HEK293 (cell line): Measurements from ENCODE around the gene OR8D1.

ENCODE experiments used
- CTCF ChIA-PET: fragments of 350-600 bp; formaldehyde crosslinking; extraction: SDS; loops from one replicate; lab custom pipeline; 2021; ENCODE audit warnings: antibody characterized with exemption; lab: Yijun Ruan, JAX
- POLR2A ChIA-PET: fragments of 300-600 bp; formaldehyde crosslinking; extraction: SDS; loops from one replicate; lab custom pipeline; 2020; ENCODE audit warnings: antibody characterized with exemption, inconsistent platforms; lab: Yijun Ruan, JAX
- H3K27ac ChIP-seq: fragments of 200-500 bp; sonication (Bioruptor generic); 2 replicates; pipeline ENCODE4 v1.5.1; 2014; ENCODE audit warnings: low read depth, low read length, control low read depth, inconsistent platforms; ENCODE audit errors: extremely low read depth
- H3K36me3 ChIP-seq, 2 experiments: fragments of 200-500 bp in 1 of 2; sonication (Bioruptor generic) in 1 of 2; 1 replicate in 1 of 2; 2 replicates in 1 of 2; pipeline ENCODE4 v1.5.1; 2014 to 2017; ENCODE audit warnings: inconsistent platforms in 2 of 2, low read length in 2 of 2; ENCODE audit not compliant: control insufficient read depth in 2 of 2, insufficient read depth in 1 of 2
- H3K4me1 ChIP-seq: fragments of 200-500 bp; sonication (Bioruptor generic); 2 replicates; pipeline ENCODE4 v1.5.1; 2014; ENCODE audit warnings: mild to moderate bottlenecking, low read length, inconsistent platforms; ENCODE audit not compliant: control insufficient read depth, insufficient read depth
- H3K4me3 ChIP-seq: 2 replicates; pipeline ENCODE4 v1.5.1; 2011; ENCODE audit warnings: low read depth, mild to moderate bottlenecking, control low read depth, low read length, moderate library complexity
- H3K9me3 ChIP-seq: fragments of 200-500 bp; sonication (Bioruptor generic); 2 replicates; pipeline ENCODE4 v1.5.1; 2014; ENCODE audit warnings: low read depth, low read length, inconsistent platforms; ENCODE audit not compliant: control insufficient read depth, insufficient read depth
- BCL11A ChIP-seq: fragments of 450-650 bp; formaldehyde crosslinking; IDR thresholded peaks from 2 replicates; pipeline ENCODE4 v1.5.1; 2016; ENCODE audit warnings: low read depth, missing biosample characterization, missing genetic modification characterization
- HOXA7 ChIP-seq: sonication (generic); formaldehyde crosslinking; IDR thresholded peaks from 2 replicates; pipeline ENCODE4 v1.8.1; 2022; ENCODE audit warnings: missing genetic modification reagents, borderline replicate concordance
- HOXD13 ChIP-seq: sonication (generic); formaldehyde crosslinking; IDR thresholded peaks from 2 replicates; pipeline ENCODE4 v1.8.0; 2022; ENCODE audit warnings: missing genetic modification reagents, borderline replicate concordance
- KLF7 ChIP-seq: fragments of 450-650 bp; formaldehyde crosslinking; IDR thresholded peaks from 2 replicates; pipeline ENCODE4 v1.5.1; 2016; ENCODE audit warnings: missing biosample characterization, missing genetic modification characterization, borderline replicate concordance
- MZF1 ChIP-seq: fragments of 450-650 bp; formaldehyde crosslinking; IDR thresholded peaks from 2 replicates; pipeline ENCODE4 v1.5.1; 2017; ENCODE audit warnings: missing biosample characterization, missing genetic modification characterization, borderline replicate concordance
- REPIN1 ChIP-seq: fragments of 450-650 bp; formaldehyde crosslinking; IDR thresholded peaks from 2 replicates; pipeline ENCODE4 v1.5.1; 2017; ENCODE audit warnings: missing biosample characterization, missing genetic modification characterization, low read depth
- TRIM28 ChIP-seq: IDR thresholded peaks from 2 replicates; pipeline ENCODE4 v1.6.1; 2011; ENCODE audit warnings: low read length, control low read depth, borderline replicate concordance
- ZBTB20 ChIP-seq: fragments of 450-650 bp; formaldehyde crosslinking; IDR thresholded peaks from 2 replicates; pipeline ENCODE4 v1.5.1; 2016; ENCODE audit warnings: missing biosample characterization, missing genetic modification characterization
- ZBTB21 ChIP-seq: fragments of 450-650 bp; formaldehyde crosslinking; IDR thresholded peaks from 2 replicates; pipeline ENCODE4 v1.5.1; 2017; ENCODE audit warnings: missing biosample characterization, missing genetic modification characterization
- ZFHX2 ChIP-seq: fragments of 450-650 bp; formaldehyde crosslinking; conservative IDR thresholded peaks from 2 replicates; pipeline ENCODE4 v1.5.1; 2016; ENCODE audit warnings: missing biosample characterization, missing genetic modification characterization
- ZNF146 ChIP-seq: fragments of 450-650 bp; formaldehyde crosslinking; IDR thresholded peaks from 2 replicates; pipeline ENCODE4 v1.5.1; 2016; ENCODE audit warnings: missing biosample characterization, missing genetic modification characterization
- ZNF184 ChIP-seq: fragments of 450-650 bp; IDR thresholded peaks from 2 replicates; pipeline ENCODE4 v1.5.1; 2018; ENCODE audit warnings: missing biosample characterization, mild to moderate bottlenecking, missing genetic modification characterization
- ZNF19 ChIP-seq: fragments of 450-650 bp; formaldehyde crosslinking; IDR thresholded peaks from 2 replicates; pipeline ENCODE4; 2016; ENCODE audit warnings: missing biosample characterization, missing genetic modification characterization, low read depth
- ZNF274 ChIP-seq, 2 experiments: fragments of 200-500 bp in 1 of 2; fragments of 450-650 bp in 1 of 2; sonication (Bioruptor generic) in 1 of 2; formaldehyde crosslinking in 1 of 2; IDR thresholded peaks; 2 replicates each; pipeline versions ENCODE4 v1.5.1 to v1.6.1; 2014 to 2016; ENCODE audit warnings: borderline replicate concordance in 1 of 2, inconsistent platforms in 1 of 2, low read length in 1 of 2, missing biosample characterization in 1 of 2, missing genetic modification characterization in 1 of 2
- ZNF292 ChIP-seq: fragments of 450-650 bp; formaldehyde crosslinking; IDR thresholded peaks from 2 replicates; pipeline ENCODE4 v1.5.1; 2016; ENCODE audit warnings: low read depth, missing biosample characterization, missing genetic modification characterization, borderline replicate concordance
- ZNF48 ChIP-seq: fragments of 450-650 bp; formaldehyde crosslinking; IDR thresholded peaks from 2 replicates; pipeline ENCODE4 v1.5.1; 2016; ENCODE audit warnings: missing biosample characterization, missing genetic modification characterization
- ZNF510 ChIP-seq: fragments of 450-650 bp; formaldehyde crosslinking; IDR thresholded peaks from 2 replicates; pipeline ENCODE4 v1.5.1; 2018; ENCODE audit warnings: mild to moderate bottlenecking, missing genetic modification characterization, missing biosample characterization; ENCODE audit not compliant: insufficient replicate concordance
- ZNF560 ChIP-seq: fragments of 450-650 bp; formaldehyde crosslinking; IDR thresholded peaks from 2 replicates; pipeline ENCODE4 v1.5.1; 2017; ENCODE audit warnings: missing biosample characterization, missing genetic modification characterization, borderline replicate concordance
- ZNF747 ChIP-seq: fragments of 450-650 bp; formaldehyde crosslinking; IDR thresholded peaks from 2 replicates; pipeline ENCODE4 v1.5.1; 2016; ENCODE audit warnings: missing biosample characterization, missing genetic modification characterization
- TF ChIP-seq, protein P1 (sequence below): fragments of 450-650 bp; formaldehyde crosslinking; IDR thresholded peaks from 2 replicates; pipeline ENCODE4 v1.5.1; 2016; ENCODE audit warnings: missing biosample characterization, missing genetic modification characterization
- TF ChIP-seq, protein P2 (sequence below): fragments of 450-650 bp; IDR thresholded peaks from 2 replicates; pipeline ENCODE4 v1.5.1; 2018; ENCODE audit warnings: missing biosample characterization, missing genetic modification characterization
- TF ChIP-seq, protein P3 (sequence below): fragments of 450-650 bp; formaldehyde crosslinking; IDR thresholded peaks from 2 replicates; pipeline ENCODE4 v1.5.1; 2017; ENCODE audit warnings: missing biosample characterization, missing genetic modification characterization
- TF ChIP-seq, protein P4 (sequence below): fragments of 450-650 bp; formaldehyde crosslinking; IDR thresholded peaks from 2 replicates; pipeline ENCODE4 v1.5.1; 2017; ENCODE audit warnings: missing biosample characterization, missing genetic modification characterization

OR8D1 gene

DNA sequence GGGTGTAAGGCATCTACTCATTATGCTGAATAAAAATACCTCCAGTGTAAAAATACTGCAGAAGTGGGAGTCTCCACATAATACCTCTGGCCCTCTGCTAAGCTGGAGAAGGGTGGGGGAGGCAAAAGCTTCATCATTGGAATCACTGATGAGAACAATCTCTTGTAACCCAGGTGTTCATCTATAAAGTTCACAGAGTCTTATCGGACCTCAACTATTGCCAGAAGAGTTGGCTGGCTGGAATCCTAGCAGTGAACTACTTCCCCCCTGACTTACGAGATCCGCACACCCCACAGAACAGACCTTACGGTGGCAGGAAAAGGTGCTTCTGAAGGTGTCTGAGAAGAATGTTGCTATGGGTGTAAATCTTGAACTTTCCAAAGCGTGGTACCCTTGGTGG lies 2.5 kb downstream of the OR8D1 start:
- POLR2A ChIA-PET = no interaction called here
- TF ChIP-seq ZNF510 (tag by site-specific recombination) = no peak
- no peak for TF ChIP-seq ZNF184 (tag by site-specific recombination)
- no peak for TF ChIP-seq REPIN1 (tag by site-specific recombination)
- no peak for TF ChIP-seq MZF1 (tag by site-specific recombination)
- no peak for TF ChIP-seq ZFHX2 (tag by site-specific recombination)
- TF ChIP-seq, protein P1, sequence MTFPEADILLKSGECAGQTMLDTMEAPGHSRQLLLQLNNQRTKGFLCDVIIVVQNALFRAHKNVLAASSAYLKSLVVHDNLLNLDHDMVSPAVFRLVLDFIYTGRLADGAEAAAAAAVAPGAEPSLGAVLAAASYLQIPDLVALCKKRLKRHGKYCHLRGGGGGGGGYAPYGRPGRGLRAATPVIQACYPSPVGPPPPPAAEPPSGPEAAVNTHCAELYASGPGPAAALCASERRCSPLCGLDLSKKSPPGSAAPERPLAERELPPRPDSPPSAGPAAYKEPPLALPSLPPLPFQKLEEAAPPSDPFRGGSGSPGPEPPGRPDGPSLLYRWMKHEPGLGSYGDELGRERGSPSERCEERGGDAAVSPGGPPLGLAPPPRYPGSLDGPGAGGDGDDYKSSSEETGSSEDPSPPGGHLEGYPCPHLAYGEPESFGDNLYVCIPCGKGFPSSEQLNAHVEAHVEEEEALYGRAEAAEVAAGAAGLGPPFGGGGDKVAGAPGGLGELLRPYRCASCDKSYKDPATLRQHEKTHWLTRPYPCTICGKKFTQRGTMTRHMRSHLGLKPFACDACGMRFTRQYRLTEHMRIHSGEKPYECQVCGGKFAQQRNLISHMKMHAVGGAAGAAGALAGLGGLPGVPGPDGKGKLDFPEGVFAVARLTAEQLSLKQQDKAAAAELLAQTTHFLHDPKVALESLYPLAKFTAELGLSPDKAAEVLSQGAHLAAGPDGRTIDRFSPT (tag by site-specific recombination) = no peak
- TF ChIP-seq BCL11A (tag by site-specific recombination) = no peak
- TF ChIP-seq ZBTB20 (tag by site-specific recombination) = no peak
- TF ChIP-seq, protein P2, sequence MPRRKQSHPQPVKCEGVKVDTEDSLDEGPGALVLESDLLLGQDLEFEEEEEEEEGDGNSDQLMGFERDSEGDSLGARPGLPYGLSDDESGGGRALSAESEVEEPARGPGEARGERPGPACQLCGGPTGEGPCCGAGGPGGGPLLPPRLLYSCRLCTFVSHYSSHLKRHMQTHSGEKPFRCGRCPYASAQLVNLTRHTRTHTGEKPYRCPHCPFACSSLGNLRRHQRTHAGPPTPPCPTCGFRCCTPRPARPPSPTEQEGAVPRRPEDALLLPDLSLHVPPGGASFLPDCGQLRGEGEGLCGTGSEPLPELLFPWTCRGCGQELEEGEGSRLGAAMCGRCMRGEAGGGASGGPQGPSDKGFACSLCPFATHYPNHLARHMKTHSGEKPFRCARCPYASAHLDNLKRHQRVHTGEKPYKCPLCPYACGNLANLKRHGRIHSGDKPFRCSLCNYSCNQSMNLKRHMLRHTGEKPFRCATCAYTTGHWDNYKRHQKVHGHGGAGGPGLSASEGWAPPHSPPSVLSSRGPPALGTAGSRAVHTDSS (tag by site-specific recombination) = no peak
- TF ChIP-seq HOXA7 (CRISPR knock-in tag) = no peak
- TF ChIP-seq ZNF146 (tag by site-specific recombination) = no peak
- no peak for TF ChIP-seq ZNF274 (IDR thresholded peaks at IDR 0.05; ENCODE audit: low read length)
- TF ChIP-seq ZNF274 (tag by site-specific recombination; IDR thresholded peaks at IDR 0.05; ENCODE audit: borderline replicate concordance) = no peak
- TF ChIP-seq ZNF747 (tag by site-specific recombination) = no peak
- TF ChIP-seq KLF7 = no peak
- no peak for TF ChIP-seq ZNF19
- no peak for TF ChIP-seq TRIM28
- no peak for TF ChIP-seq ZBTB21 (tag by site-specific recombination)
- TF ChIP-seq, protein P3, sequence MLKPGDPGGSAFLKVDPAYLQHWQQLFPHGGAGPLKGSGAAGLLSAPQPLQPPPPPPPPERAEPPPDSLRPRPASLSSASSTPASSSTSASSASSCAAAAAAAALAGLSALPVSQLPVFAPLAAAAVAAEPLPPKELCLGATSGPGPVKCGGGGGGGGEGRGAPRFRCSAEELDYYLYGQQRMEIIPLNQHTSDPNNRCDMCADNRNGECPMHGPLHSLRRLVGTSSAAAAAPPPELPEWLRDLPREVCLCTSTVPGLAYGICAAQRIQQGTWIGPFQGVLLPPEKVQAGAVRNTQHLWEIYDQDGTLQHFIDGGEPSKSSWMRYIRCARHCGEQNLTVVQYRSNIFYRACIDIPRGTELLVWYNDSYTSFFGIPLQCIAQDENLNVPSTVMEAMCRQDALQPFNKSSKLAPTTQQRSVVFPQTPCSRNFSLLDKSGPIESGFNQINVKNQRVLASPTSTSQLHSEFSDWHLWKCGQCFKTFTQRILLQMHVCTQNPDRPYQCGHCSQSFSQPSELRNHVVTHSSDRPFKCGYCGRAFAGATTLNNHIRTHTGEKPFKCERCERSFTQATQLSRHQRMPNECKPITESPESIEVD = no peak
- TF ChIP-seq, all 188 proteins: peak for 0
- H3K4me3 ChIP-seq = no peak overlapping the region
- no peaks in the 10 kb centered on the region for H3K36me3 ChIP-seq
- H3K9me3 ChIP-seq = no peaks in the 10 kb centered on the region
- H3K27ac ChIP-seq = no peak overlapping the region
- CTCF ChIA-PET = no interaction called here
- no peaks in the 10 kb centered on the region for H3K4me1 ChIP-seq

DNA sequence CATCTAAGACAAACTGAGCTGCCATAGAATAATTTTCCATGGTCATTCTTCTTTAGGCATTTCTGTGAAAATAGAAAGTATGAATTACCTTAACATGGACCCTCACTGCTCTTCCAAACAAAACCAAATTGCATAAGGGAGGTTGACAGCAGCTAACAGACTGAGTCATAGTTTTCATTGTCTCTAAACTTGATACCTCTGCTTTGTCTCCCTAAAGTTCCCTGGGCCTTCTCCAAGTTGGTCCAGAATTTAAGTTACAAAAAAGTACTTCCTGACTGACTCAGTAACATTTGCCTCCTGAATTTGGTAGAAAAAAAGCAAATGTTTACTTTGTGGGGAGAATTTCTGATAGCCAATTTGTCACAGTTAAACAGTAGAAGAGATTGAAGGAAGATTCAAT lies 3.0 kb downstream of the OR8D1 start:
- ChIA-PET CTCF (no interaction called here), POLR2A (no interaction called here)
- Histone ChIP-seq H3K4me3 (no peak overlapping the region), H3K36me3 (no peaks in the 10 kb centered on the region), H3K4me1 (no peaks in the 10 kb centered on the region), H3K9me3 (no peaks in the 10 kb centered on the region), H3K27ac (no peak overlapping the region)
- no peak for TF ChIP-seq HOXD13 (CRISPR knock-in tag)
- no peak for TF ChIP-seq ZNF274 (IDR thresholded peaks at IDR 0.05; ENCODE audit: low read length)
- TF ChIP-seq ZNF274 (tag by site-specific recombination; IDR thresholded peaks at IDR 0.05; ENCODE audit: borderline replicate concordance) = no peak
- TF ChIP-seq ZNF560 (tag by site-specific recombination) = no peak
- TF ChIP-seq, protein P4, sequence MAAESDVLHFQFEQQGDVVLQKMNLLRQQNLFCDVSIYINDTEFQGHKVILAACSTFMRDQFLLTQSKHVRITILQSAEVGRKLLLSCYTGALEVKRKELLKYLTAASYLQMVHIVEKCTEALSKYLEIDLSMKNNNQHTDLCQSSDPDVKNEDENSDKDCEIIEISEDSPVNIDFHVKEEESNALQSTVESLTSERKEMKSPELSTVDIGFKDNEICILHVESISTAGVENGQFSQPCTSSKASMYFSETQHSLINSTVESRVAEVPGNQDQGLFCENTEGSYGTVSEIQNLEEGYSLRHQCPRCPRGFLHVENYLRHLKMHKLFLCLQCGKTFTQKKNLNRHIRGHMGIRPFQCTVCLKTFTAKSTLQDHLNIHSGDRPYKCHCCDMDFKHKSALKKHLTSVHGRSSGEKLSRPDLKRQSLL = no peak
- no peak for TF ChIP-seq ZNF292 (tag by site-specific recombination)
- no peak for TF ChIP-seq ZNF48 (tag by site-specific recombination)
